ENCODE data around the gene UVRAG.

UVRAG gene

GRCh38 chr11:76181371-76181770 is 366.4 kb downstream of the UVRAG start:
- DNase-seq = no peak

GRCh38 chr11:76184551-76184993 is 369.6 kb downstream of the UVRAG start:
- DNase-seq = no peak

GRCh38 chr11:76185511-76185910 is 370.5 kb downstream of the UVRAG start:
- DNase-seq = no peak

- no peak for DNase-seq
Measured at GRCh38 chr11:76185931-76186401, 371.0 kb downstream of the UVRAG start.

DNA sequence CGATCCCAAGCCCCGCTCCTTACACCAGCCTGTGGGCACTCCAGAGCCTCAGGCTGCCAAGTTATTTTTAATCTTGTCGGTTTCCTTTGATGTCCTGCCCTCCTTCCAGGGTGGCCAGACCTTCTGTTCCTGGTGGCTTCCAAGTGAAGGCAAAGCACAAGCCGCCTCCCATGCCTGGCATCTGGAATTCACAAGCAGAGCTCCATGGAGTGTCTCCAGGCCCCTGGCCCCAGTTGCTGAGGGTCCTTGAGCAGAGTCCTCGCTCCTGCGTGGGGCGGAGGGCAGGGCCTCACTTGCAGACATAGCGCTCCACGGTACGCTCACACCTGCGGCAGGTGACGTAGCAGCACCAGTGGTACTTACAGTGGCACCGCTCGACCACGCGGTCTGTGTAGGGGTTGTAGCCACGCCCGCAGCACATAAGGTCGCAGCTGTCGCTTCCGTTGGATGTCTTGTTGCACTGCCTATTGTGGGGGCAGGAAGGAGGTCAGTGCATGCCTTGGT is 371.8 kb downstream of the UVRAG start:
- DNase-seq = peak; percentile 18

GRCh38 chr11:76188873-76189272 is 373.9 kb downstream of the UVRAG start:
- DNase-seq = no peak

DNA sequence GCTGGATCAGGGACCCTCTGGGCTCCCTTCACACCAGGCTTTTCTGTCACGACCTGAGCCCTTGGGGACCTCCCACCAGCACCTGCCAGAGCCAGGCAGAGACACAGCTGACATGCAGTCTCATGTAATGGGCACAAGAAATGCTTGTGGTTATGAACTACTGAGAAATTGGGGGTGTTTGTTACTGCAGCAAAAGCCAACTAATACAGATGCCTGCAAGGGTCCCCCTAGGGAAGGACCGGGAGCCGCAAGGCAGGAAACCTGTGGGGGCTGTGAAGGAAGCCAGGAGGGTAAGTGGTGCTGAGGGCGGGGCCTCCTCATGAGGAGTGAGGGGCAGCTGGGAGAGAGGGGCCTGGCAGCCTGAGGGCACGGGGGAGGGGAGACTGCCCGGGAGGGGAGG is 374.7 kb downstream of the UVRAG start:
- no peak for DNase-seq

DNA sequence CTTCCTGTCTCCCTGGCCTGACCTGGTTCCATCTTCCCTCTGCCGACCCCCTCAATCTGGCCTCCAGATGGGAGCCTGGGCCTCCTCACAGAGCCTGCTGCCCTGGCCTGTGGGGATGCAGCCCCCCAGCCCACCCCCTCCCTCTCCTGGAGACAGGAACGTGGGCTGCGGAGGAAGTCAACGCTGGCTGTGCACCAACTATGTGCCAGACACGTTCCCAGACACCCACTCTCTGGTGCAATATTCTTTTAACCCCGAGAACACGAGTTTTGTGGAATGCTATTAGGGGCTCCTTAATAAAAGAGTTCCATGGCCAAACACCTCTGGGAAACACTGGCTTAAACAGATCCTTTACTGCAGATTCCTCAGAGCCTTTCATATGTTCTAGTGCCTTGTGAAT is 375.4 kb downstream of the UVRAG start:
- DNase-seq = no peak
